Measurements from ENCODE around the gene GPR146. TPM values are rescaled to one million over a fixed set of nuclear protein-coding genes. Genes with fewer than 3 reads are reported as not detected.

Gene GPR146
- total and polyA plus RNA-seq, 2 of the 13 experiments (the other 11 are each of a cell fraction or from before 2014, with no cell fraction given), result 2.0 to 15.9 TPM

- TF ChIP-seq CEBPB (IDR thresholded peaks at IDR 0.05; ENCODE audit: borderline replicate concordance, low read depth, low read length) (no peak), ZNF138 (CRISPR knock-in tag; IDR thresholded peaks at IDR 0.05; ENCODE audit: low read depth) (no peak), ZNF12 (CRISPR knock-in tag; IDR thresholded peaks at IDR 0.05) (no peak), SP4 (CRISPR knock-in tag; IDR thresholded peaks at IDR 0.05) (0 out of 2 replicates have a peak, but pooled peaks have one; percentile 16), ZNF784 (CRISPR knock-in tag; IDR thresholded peaks at IDR 0.05; ENCODE audit: borderline replicate concordance) (no peak), ZNF770 (CRISPR knock-in tag; IDR thresholded peaks at IDR 0.05) (no peak), STAT6 (CRISPR knock-in tag; IDR thresholded peaks at IDR 0.05; ENCODE audit: borderline replicate concordance) (no peak), HOXA3 (CRISPR knock-in tag; IDR thresholded peaks at IDR 0.05) (peak; percentile 53; the same call in 1 of the 2 replicates), FOXO1 (CRISPR knock-in tag; IDR thresholded peaks at IDR 0.05) (no peak), ZNF660 (CRISPR knock-in tag; IDR thresholded peaks at IDR 0.05; ENCODE audit: borderline replicate concordance, low read depth) (no peak), ZMYM3 (CRISPR knock-in tag; IDR thresholded peaks at IDR 0.05) (no peak), NAIF1 (CRISPR knock-in tag; IDR thresholded peaks at IDR 0.05; ENCODE audit: borderline replicate concordance) (no peak), ZBTB2 (CRISPR knock-in tag; IDR thresholded peaks at IDR 0.05; ENCODE audit: low read depth) (no peak), THAP11 (CRISPR knock-in tag; IDR thresholded peaks at IDR 0.05) (0 out of 2 replicates have a peak, but pooled peaks have one; percentile 35), RORA (CRISPR knock-in tag; IDR thresholded peaks at IDR 0.05) (no peak), ZNF709 (CRISPR knock-in tag; IDR thresholded peaks at IDR 0.05) (no peak), ZFP91 (CRISPR knock-in tag; IDR thresholded peaks at IDR 0.05; ENCODE audit: borderline replicate concordance) (no peak), ETV5 (CRISPR knock-in tag; IDR thresholded peaks at IDR 0.05; ENCODE audit: borderline replicate concordance) (peak; percentile 23; the same call in 1 of the 2 replicates), ZNF672 (CRISPR knock-in tag; IDR thresholded peaks at IDR 0.05) (no peak), MTA1 (CRISPR knock-in tag; IDR thresholded peaks at IDR 0.05; ENCODE audit: borderline replicate concordance) (no peak)
Observed at GRCh38 chr7:1015196-1016121, 28.9 kb upstream of the GPR146 start (continued).

All from HepG2 (cell line).